ENCODE measurements around the gene MTF2. TPM values are rescaled to one million over a fixed set of nuclear protein-coding genes. Genes with fewer than 3 reads are reported as not detected.

Gene MTF2
- total RNA-seq, 4 donors from 2014 or later: 29.1 to 70.9 (median 31.8) TPM

DNA sequence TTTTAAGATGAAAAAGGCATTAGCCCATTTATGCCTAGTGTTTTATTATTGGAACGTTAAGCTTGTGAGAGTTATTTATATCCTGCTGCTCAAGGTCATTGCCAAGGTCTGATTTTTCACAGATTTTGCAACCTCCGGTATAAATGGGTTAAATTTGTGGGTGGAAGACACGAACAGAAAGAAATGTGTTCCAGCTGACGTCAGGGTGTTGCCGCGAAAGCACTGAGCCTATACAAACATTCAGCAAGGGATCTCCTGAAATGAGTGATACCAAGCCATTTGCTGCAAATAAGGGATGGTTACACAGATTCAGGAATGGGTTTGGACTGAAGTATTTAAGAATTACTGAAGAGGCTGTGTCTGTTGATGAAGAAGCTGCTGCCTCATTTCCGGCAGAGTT, 68.9 kb downstream of the MTF2 start:
- H3K27me3 ChIP-seq: no peaks in the 10 kb centered on the region
- H3K4me3 ChIP-seq: no peak overlapping the region
- H3K9me3 ChIP-seq: no peaks in the 10 kb centered on the region
- DNase-seq: no peak
- TF ChIP-seq POLR2A (IDR thresholded peaks at IDR 0.05) (no peak), CTCF (IDR thresholded peaks at IDR 0.05) (no peak)
- H3K4me1 ChIP-seq: no peaks in the 10 kb centered on the region
- no peaks in the 10 kb centered on the region for H3K36me3 ChIP-seq
- no peak overlapping the region for H3K27ac ChIP-seq
- intact Hi-C loops (cut with DNase I; ENCODE audit: low total_unique reads): no loop called here

GRCh38 chr1:93150729-93151128, 71.6 kb downstream of the MTF2 start:
- no peak for DNase-seq
- H3K4me3 ChIP-seq: no peak overlapping the region
- intact Hi-C loops (cut with DNase I; ENCODE audit: low total_unique reads): no loop called here
- no peak overlapping the region for H3K27ac ChIP-seq
- H3K36me3 ChIP-seq: no peaks in the 10 kb centered on the region
- H3K27me3 ChIP-seq: no peaks in the 10 kb centered on the region
- H3K9me3 ChIP-seq: no peaks in the 10 kb centered on the region
- no peaks in the 10 kb centered on the region for H3K4me1 ChIP-seq
- TF ChIP-seq POLR2A (IDR thresholded peaks at IDR 0.05) (no peak), CTCF (IDR thresholded peaks at IDR 0.05) (no peak)

DNA sequence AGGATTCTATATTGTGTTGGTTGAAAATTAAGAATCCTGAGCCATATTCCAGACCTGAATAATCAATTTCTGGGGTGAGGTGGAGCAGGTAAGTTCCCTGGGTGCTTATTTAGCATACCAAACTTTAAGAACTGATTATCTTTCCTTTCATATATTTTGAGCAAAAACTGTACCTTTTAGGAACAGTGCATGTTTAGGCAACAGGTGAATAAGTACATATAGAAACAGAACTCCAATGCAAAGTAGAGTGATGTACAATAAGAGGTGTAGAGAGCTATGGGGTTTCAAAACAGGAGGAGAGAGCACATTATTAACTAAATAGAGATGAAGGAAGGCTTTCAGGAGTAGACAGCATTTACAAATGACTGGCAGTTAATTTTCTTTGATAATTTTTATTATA, 72.4 kb downstream of the MTF2 start:
- Histone ChIP-seq H3K9me3 (no peaks in the 10 kb centered on the region), H3K27me3 (no peaks in the 10 kb centered on the region), H3K27ac (no peak overlapping the region), H3K4me3 (no peak overlapping the region), H3K4me1 (no peaks in the 10 kb centered on the region), H3K36me3 (no peaks in the 10 kb centered on the region)
- no peak for DNase-seq
- intact Hi-C loops (cut with DNase I; ENCODE audit: low total_unique reads): no loop called here
- TF ChIP-seq CTCF (IDR thresholded peaks at IDR 0.05) (no peak), POLR2A (IDR thresholded peaks at IDR 0.05) (no peak)

- no peaks in the 10 kb centered on the region for H3K36me3 ChIP-seq
- intact Hi-C loops (cut with DNase I; ENCODE audit: low total_unique reads): no loop called here
Observed at GRCh38 chr1:93152835-93153234, 73.8 kb downstream of the MTF2 start.

DNA sequence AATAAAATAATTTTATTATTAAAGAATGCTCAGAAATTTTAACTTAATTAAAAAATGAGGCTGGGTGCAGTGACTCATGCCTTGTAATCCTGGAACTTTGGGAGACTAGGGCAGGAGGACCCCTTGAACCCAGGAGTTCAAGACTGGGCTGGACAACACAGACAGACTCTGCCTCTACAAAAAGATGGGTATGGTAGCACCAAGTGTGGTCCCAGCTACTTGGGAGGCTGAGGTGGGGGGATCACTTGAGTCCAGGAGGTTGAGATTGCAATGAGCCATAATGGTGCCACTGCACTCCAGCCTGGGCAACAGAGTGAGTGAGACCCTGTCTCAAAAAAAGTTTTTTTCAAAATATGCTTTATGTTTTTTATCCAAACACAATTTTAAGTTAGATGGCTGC, 75.8 kb downstream of the MTF2 start:
- H3K36me3 ChIP-seq: no peaks in the 10 kb centered on the region
- no peaks in the 10 kb centered on the region for H3K27me3 ChIP-seq
- TF ChIP-seq POLR2A (IDR thresholded peaks at IDR 0.05): no peak
- TF ChIP-seq CTCF (IDR thresholded peaks at IDR 0.05): no peak
- intact Hi-C loops (cut with DNase I; ENCODE audit: low total_unique reads): no loop called here
- H3K9me3 ChIP-seq: no peaks in the 10 kb centered on the region
- no peak overlapping the region for H3K27ac ChIP-seq
- H3K4me3 ChIP-seq: no peak overlapping the region
- no peaks in the 10 kb centered on the region for H3K4me1 ChIP-seq
- DNase-seq: no peak

More at GRCh38 chr1:93152835-93153234, 73.8 kb downstream of the MTF2 start:
- Histone ChIP-seq H3K27ac (no peak overlapping the region), H3K9me3 (no peaks in the 10 kb centered on the region), H3K4me1 (no peaks in the 10 kb centered on the region), H3K4me3 (no peak overlapping the region), H3K27me3 (no peaks in the 10 kb centered on the region)
- no peak for DNase-seq
- no peak for TF ChIP-seq POLR2A (IDR thresholded peaks at IDR 0.05)
- TF ChIP-seq CTCF (IDR thresholded peaks at IDR 0.05): no peak

Measured in uterus (tissue), 4 donors.